ENCODE measurements around the gene MAP3K5.

Gene MAP3K5

GRCh38 chr6:136534268-136534667 is 258.0 kb downstream of the MAP3K5 start:
- no peak for DNase-seq

DNA sequence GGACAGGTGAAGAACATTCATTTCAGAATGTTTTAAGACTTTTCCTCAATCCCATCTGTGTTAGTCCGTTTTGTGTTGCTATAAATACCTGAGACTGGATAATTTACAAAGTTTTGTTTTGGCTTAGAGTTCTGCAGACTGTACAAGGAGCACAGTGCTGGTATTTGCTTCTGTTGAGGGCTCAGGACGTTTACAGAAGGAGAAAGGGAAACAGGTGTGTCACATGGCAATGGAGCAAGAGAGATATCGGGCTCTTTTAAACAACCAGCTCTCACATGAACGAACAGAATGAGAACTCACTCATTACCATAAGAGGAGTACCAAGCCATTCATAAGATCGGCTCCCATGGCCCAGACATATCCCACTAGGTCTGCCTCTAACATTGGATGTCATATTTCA is 258.8 kb downstream of the MAP3K5 start:
- DNase-seq, result no peak

- no peak for DNase-seq
Measured at GRCh38 chr6:136532030-136532429, 260.2 kb downstream of the MAP3K5 start.

DNA sequence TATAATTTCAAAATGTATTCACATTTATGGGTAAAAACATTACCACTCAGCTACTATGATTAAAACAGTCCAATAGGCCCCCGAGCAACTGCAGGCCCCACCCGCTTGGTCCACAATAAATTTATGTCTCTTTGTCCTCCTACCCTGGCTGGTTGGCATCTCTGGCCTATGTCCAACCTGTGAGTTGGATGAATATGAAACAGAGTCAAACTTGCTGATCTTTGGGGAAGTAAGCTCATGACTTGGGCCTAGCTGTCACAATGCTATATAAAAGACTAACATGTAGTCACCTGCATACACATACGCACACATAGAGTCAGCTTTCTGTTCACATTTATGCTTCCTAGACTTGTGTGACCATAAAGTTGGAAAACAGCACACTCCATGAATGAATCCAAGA is 262.6 kb downstream of the MAP3K5 start:
- DNase-seq, result no peak

GRCh38 chr6:136528477-136528876 is 263.8 kb downstream of the MAP3K5 start:
- DNase-seq, result no peak

- no peak for DNase-seq
Measured at GRCh38 chr6:136527831-136528230, 264.4 kb downstream of the MAP3K5 start.

- DNase-seq, result no peak
Measured at GRCh38 chr6:136526937-136527336, 265.3 kb downstream of the MAP3K5 start.

GRCh38 chr6:136526196-136526930 is 265.9 kb downstream of the MAP3K5 start:
- DNase-seq, result peak in 1 of 2 donors; percentile 21

- DNase-seq, result no peak
Measured at GRCh38 chr6:136525586-136526195, 266.6 kb downstream of the MAP3K5 start.

DNA sequence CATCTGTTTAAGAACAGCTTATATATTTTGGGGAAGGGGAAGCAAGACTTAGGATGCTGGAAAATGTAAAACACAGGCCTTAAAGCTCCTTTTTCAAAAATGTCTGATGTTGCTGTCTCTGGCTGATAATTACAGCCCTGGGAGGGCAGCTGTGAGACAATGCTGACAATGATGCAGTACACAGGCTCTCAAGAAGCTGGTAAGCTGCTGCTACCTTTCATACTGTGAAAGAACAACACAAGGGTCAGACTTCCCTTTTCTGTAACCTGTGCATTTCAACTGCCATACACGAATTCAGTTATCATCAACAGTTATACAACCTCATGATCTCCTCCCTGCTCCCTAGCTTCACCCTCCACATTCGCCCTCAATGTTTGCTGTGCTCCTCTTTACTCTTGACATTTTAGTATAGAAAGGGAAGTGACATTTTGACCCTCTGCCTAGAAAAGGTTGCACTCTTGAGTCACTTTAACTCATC is 267.3 kb downstream of the MAP3K5 start:
- no peak for DNase-seq

DNA sequence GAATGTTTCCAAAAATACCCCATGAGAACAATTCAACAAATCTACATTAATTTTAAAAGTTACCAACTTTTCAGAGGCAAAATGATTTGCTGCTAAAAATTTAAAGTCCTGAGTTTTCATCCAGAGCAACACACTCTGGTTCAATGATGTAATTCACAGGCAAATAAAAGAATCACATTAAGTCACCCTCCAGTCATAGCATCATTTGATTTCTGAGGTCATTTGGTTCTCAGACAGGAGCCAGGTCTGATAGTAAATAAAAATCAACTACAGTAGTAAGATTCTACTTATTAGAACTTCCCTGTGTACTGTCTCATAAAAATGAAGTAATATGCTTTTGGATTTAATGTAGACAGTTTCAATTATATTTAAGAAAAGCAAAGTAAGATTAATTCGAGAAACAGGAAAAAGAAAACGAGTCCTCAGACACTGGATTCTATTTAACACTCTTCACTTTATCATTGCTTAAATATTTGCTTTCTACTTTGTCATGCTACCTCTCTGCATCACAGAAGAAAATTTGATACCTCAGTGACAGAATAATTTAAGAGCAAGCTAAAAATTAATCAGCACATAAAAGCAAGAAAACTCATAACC is 267.8 kb downstream of the MAP3K5 start:
- no peak for DNase-seq

DNA sequence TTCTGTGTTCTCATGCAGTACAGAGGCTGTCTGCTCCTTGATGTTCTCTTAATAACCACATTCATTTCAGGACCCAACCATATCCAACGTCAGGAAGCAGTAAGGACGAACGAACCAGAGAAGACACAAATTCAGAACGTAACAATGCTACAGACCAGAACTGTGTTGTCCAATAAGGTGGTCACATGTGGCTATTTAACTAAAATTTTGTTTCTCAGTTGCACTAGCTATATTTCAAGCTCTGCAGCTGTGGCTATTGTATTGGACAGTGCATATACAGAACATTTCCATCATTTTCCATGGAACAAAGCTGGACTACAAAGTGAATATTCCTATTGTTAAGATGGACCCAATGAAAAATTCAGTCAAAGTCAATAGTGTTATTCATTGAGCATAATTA is 269.1 kb downstream of the MAP3K5 start:
- DNase-seq, result no peak

GRCh38 chr6:136522636-136523035 is 269.6 kb downstream of the MAP3K5 start:
- no peak for DNase-seq

DNA sequence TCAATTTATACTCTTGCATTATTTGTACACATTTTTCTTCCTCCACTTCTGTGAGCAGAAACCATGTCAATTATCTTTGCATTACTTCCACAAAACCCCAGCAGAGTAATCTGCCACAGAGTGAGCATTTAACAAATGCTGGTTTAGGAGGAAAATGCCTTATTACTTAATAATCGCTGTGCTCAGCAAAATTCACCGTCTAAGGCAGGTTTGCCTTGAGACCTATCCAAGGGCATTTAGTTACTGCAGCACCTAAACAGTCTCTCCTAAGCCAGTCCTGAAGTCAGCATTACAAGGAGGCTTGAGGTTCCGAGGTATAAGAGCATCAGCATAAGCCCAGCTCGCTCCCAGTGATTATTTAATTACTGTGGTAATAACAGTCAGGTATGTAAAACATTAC is 270.4 kb downstream of the MAP3K5 start:
- no peak for DNase-seq

DNA sequence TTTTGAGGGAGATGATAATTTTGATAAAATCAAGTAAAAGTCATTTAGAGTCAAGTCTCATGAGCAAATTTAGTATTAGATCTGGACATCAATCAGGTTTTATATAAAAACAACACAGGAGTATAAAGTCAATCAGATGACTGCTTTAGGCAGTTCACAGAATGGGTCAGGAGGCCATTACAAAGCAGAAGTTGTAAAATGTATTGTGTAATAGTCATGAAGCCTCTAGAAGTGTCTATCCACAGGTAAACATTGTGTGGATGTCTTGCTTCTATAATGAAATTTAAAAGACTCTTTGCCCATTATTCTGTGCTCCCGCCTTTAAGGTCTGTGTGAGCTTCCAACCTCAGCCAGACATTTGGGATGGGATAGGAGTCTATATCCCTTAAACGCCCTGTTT is 270.9 kb downstream of the MAP3K5 start:
- DNase-seq, result no peak

DNA sequence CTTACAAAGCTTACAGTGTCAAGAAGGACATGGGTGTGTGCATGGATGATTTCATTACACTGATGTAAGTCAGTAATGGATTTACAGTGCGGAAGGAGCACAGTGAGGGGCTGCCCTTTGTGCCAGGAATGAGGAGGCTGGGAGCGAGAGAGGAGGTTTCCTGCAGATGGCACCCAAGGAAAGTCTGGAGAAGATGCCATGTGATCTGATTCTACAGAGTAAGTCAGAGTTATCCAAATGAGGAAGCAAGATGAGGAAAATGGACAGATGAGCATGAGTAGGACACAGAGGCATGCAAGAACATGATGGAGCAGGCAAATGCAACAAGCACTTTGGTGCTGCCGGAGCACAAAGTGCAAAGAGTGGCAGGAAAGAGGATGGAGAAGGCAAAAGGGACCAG is 271.8 kb downstream of the MAP3K5 start:
- no peak for DNase-seq

GRCh38 chr6:136517582-136517981 is 274.7 kb downstream of the MAP3K5 start:
- DNase-seq, result no peak

DNA sequence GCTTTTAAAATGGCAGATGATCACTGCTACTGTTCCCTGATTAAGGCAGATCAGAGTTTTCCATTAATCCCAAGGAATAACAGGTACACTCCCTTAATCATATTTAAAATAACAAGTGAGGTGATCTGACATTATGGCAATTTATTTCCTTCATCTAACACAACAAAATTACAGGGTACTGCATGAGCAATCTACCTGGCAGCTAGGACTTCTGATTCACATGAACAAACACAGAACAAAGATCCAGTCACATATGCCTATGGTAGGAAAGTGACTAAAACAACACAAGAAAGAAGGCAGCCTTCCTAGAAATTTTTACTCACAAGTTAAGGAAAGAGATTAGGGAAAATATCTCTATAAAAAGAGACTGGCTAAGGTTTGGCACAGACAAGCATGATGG is 275.3 kb downstream of the MAP3K5 start:
- DNase-seq, result no peak

GRCh38 chr6:136514591-136514990 is 277.7 kb downstream of the MAP3K5 start:
- no peak for DNase-seq

DNA sequence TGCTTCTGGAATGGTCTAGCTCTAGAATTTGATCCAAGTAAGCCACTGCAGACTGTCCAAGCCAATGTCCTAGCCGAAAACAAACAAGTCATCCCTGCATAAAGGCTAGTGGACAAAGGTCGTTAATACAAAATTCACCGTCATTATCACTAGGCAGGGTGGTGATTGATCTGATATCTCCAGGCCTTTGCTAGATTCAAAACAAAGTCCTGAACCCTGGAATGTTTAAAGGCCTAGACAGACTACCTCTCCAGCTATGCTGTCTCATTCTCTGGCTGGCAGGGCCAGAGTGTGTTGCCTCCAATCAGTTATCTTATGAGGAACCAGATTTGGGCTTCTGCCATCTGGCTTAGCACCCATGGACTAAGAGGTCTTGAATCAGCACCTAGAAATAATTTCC is 280.4 kb downstream of the MAP3K5 start:
- no peak for DNase-seq

DNA sequence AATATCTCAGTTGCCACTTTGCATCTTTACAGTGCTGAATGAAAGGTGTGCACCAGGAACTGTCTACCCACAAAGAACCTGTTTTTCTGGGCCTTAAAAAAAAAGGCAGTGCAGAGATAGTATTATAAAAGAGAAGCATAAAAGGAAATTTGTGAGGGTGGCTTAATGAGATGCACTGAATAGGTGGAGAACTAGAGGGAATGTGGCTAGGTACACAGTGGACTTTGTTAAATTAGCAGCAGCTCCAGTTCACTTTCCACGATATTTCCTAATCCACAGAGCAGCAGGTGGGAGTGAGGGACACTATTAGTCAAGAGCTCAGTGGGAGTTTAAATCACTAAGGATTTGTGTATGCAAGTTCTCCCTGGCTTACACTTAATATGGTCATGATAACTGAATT is 280.9 kb downstream of the MAP3K5 start:
- no peak for DNase-seq

- DNase-seq, result peak in 1 of 2 donors; percentile 24
Measured at GRCh38 chr6:136510782-136511181, 281.5 kb downstream of the MAP3K5 start.

GRCh38 chr6:136510299-136510698 is 282.0 kb downstream of the MAP3K5 start:
- peak in 1 of 2 donors; percentile 24 for DNase-seq

DNA sequence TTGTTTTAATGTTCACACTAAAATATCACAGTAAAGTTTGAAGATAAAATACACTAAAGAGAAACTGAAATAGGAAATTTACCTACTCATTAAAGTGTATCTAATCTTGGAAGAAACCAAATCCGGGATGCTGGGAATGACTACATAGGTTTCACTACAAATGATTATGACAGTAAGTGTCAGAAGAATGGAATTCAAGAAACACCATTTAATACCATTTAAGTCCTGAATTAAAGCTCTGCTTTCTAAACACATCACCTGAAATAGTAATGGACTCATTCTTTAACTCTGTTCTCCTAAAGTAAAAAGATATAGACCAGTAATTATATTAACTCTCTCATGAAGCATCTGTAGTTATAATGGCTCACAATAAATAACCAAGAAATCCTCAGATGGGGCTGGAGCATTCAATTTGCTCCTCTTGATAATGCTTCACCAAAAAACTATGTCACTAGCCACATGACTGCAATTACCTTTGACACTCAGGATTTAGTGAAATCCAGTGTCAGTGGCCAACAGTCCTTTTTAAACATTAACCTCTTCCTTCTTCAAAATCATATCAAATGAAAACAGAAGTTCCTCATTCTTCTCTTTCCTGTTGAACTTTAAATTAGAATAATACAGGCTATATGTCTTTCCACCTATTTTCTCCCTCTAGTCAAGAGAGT is 283.4 kb downstream of the MAP3K5 start:
- no peak for DNase-seq

Measured in stimulated activated CD4-positive, alpha-beta T cell treated with anti-CD3 and anti-CD28 coated beads, Interleukin-2, amount 100 ng/mL, for 48 hours (primary cell).